ENCODE measurements around the gene TSPAN17.

GRCh38 chr5:176658007-176658599 is 10.8 kb downstream of the TSPAN17 start:
- TF ChIP-seq BRCA1 (IDR thresholded peaks at IDR 0.05) (no peak), BRCA1 (CRISPR knock-in tag; IDR thresholded peaks at IDR 0.05) (no peak), RCOR1 (IDR thresholded peaks at IDR 0.05; ENCODE audit: borderline replicate concordance in 1 of 2, low read depth in 2 of 2, low read length in 2 of 2) (no peak), RBM14 (IDR thresholded peaks at IDR 0.05; ENCODE audit: borderline replicate concordance, insufficient read depth, low read depth, low read length) (no peak), SP2 (IDR thresholded peaks at IDR 0.05; ENCODE audit: extremely low read depth, low read depth, low read length, poor library complexity, severe bottlenecking) (no peak)
